ENCODE results near the gene RPL18A.

RPL18A gene

GRCh38 chr19:17859533-17860330 is at the start of gene RPL18A:
TSS of gene RPL18A (plus strand) at chr19:17859910. CDS start at chr19:17859957, 47 bp downstream.
- DNase-seq, result peak; percentile 100

DNA sequence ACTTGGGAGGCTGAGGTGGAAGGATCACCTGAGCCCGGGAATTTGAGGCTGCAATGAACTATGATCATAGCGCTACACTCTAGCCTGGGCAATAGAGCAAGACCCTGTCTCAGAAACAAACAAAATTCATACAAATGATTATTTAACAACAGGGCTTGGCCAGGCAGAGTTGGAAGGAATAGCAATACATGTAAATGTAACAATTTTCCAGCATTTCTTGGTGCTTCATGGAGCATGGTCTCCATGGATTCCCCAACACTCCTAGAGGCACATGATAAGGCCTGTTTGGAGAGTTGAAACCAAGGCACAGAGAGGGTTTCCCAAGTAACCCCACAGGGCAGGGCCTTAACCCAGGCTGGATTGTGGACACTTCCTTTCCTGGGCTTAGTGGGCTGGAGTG is 48.6 kb upstream of the RPL18A start:
- no peak for DNase-seq

- DNase-seq, result no peak
These were observed 48.0 kb upstream of the RPL18A start for GRCh38 chr19:17811681-17812080.

DNA sequence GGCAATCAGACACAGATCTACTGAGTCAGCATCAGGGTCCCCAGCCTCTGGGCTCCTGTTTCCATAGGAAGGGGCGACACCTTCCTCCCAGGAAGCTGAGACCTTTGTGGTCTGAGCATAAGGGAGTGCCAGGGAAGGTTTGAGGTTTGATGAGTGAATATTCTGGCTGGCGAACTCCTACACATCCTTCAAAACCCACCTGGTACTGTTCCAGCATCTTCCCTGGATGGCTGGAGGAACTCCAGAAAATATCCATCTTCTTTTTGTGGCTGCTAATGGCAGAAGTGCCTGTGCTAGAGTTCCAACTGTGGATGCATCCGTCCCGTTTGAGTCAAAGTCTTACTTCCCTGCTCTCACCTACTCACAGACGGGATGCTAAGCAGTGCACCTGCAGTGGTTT is 47.6 kb upstream of the RPL18A start:
- DNase-seq, result no peak

DNA sequence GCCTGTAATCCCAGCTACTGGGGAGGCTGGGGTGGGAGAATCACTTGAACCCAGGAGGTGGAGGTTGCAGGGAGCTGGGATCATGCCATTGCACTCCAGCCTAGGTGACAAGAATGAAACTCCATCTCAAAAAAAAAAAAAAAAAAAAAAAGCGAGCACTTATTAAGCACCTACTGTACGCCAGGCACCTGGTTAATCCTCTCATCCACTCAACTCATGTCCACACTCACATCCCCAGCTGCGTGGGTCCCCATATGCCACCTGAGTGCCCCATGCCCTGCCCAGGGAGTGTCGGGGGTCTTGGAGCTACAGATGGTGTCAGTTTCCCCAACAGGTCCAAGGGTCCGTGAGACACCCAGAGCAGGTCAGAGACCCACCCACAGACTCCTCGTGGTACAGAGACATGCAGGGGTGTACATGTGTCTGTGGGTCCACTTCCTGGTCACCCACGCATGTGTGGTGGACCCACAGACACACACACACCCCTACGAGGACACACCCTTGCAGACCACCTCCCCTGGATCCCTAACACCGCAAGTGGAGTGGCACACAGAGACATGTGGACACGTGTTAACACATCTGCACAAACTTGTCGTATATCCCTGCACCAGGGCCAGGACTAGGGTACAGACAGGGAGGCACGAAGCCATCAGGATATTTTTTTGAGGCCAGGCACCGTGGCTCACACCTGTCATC is 41.9 kb upstream of the RPL18A start:
- no peak for DNase-seq

DNA sequence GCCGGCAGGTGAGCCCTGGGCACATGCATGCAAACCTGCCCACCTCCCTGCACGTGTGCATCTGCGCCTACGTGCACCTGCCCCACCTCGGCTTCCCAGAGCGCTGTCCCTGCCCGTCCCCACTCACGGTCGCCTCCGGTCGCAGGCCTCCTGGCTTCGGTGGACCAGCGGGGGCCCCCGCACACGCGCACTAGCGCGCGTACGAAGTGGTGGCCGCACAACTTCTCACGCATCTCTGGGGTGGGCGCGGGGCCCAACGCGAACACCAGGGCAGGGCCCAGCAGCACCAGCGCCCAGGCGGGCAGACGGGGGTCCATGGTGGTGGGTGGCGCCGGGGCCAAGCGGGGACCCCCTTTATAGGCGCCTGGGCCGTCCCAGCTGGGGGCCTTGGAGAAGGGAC is 38.5 kb upstream of the RPL18A start, which contains the start of gene INSL3:
TSS of gene INSL3 (minus strand) at position 330 of the 400 bp plus-strand sequence. CDS start at position 317, 13 bp downstream.
- DNase-seq, result no peak

GRCh38 chr19:17824339-17824738 is 35.4 kb upstream of the RPL18A start:
- DNase-seq, result no peak

DNA sequence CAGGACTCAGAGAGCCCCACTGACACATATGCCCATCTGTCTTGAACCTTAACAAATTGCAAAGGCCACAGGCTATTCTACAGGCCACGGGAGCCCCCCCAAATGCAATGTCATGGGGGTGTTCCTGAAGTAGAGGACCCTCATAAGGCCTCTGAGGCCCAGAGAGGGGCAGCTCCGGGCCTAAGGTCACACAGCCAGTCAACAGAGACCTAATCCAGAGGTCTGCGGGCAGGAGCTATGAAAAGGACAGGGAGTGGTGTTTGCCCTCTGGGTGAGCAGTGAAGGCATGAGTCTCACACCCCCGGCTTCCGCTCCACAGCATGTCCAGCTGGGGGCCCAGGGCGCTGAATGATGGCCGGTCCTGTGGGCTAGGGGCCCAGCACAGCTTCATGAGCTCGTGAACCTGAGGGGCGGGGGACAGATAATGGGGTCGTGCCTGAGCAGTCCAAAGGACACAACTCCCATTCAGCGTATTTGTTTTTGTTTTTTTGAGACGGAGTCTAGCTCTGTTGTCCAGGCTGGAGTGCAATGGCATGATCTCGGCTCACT is 33.1 kb upstream of the RPL18A start:
- DNase-seq, result no peak

- DNase-seq, result no peak
These were observed 29.7 kb upstream of the RPL18A start for GRCh38 chr19:17829855-17830566.

GRCh38 chr19:17830567-17831418 is 28.9 kb upstream of the RPL18A start:
- peak; percentile 74 for DNase-seq

- DNase-seq, result no peak
These were observed 28.3 kb upstream of the RPL18A start for GRCh38 chr19:17831419-17831888.

DNA sequence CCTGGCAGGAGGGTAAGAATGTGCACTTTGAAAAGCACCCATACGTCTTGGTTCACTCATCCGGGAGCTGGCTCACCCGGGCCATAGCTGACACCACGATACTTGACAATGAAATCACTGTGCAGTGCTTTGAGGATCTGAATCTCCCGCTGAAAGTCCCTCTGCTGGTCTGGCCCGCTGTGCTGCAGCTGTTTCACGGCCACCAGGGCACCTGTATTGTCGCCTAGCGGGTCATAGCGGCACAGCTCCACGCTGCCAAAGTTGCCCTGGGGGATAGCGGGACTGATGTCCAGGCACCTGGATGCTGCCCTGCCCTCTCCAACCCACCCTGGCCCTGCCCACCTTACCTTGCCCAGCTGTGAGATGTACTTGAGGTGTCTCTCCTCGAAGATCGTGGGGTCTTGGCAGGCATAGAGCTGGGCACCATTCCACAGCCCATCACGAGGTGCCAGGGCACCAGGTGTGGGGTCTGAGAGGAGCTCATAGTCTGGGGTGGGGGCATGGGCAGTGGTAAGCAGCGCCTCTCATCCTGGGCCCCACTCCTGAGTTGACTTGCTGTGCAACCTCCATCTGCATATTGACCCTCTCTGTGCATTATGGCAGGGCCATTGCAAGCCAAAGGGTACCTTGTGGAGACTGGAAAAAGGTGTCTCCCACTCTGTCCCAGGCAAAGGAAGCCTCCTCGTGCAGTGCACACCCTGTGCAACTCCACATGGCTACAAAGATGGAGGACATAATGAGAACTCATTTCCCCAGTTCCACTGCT is 27.1 kb upstream of the RPL18A start:
- no peak for DNase-seq

DNA sequence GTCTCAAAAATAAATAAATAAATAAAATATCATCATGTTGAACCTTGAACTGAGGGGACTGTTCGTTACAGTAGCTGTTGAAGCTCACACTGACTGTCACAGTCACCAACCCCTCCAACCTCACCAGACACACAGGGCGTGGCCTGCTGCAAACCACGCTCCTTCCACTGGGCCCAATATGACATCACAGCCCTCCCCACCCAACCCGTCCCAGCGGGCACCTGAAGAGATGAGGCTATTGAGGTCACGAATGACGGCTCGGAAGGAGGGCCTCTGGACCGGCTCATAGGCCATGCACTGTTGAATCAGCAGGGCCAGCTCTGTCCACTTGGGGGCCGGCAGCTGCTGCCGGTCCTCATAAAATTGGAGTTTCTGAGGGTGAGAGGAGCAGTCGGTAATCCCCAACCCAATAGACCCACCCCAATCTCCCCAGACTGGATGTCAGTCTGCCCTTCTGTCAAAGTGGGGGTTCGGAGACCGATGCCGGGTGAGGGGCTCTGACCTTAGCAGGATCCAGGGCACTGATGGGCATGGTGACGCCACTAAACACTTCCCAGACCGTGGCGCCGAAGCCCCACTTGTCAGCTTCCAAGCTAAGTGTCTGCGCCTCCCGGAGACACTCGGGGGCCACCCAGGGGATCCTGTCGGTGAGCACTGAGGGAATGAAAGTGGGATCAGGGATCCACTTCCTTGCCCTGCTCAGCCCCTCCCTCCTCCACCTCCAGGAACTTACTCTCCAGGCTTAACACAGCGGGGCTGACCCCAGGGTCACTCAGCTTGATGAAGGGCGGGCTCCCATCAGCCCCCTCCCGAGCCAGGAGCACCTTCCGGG is 25.1 kb upstream of the RPL18A start:
- DNase-seq, result no peak

GRCh38 chr19:17835182-17836006 is 24.3 kb upstream of the RPL18A start:
- DNase-seq, result no peak

DNA sequence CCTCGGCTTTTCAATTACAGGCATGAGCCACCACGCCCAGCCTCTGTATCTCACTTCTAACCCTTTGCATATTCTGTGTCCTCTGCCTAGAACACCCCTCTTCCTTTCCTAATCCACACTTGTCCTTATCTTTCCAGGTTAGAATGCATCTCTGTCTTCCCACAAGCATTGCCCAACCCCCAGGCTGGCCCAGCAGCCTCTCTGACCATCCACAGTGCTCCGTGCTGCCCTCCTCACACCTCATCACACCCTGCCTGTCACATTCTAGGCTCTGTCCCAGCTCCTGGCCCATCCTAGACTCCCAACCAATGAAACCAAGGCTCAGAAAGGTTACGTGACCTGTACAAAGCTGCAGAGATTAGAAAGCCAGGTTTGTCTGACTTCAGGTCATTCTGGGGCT is 23.2 kb upstream of the RPL18A start:
- DNase-seq, result no peak

DNA sequence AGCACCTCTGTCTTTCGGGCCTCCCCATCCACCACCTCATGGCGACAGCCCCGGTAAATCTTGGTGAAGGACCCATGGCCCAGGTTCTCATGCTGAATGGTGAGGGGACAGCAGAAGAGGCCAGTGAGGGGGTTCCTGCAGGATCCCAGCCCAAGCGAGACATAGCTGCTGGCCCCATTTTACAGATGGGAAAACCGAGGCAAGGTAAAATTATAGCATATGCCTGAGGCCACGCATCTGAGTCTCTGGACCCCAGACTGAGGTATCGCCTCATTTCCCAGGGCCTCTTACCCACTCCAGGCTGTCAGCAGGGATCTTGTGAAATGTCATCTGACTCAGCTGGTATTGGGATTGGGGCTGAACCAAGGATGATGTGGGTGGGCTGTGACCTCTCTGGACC is 21.7 kb upstream of the RPL18A start:
- DNase-seq, result no peak

GRCh38 chr19:17840019-17840418 is 19.7 kb upstream of the RPL18A start:
- DNase-seq, result no peak

- no peak for DNase-seq
These were observed 18.3 kb upstream of the RPL18A start for GRCh38 chr19:17841371-17841809.

Data from activated effector memory CD4-positive, alpha-beta T cell treated with anti-CD3 and anti-CD28 coated beads, Interleukin-2, amount 50 U/mL, for 16 hours (primary cell).